Measurements from ENCODE around the gene MRPS7.

The MRPS7 gene

GRCh38 chr17:75241996-75242460 lies 19.7 kb upstream of the MRPS7 start:
- H3K36me3 ChIP-seq (ENCODE audit: insufficient read depth, low read length), result peaks cover 87% of the 10 kb centered on the region; the same call in 1 of the 2 replicates
- H3K4me2 ChIP-seq (ENCODE audit: low read depth, low read length, poor library complexity, severe bottlenecking), result no peak overlapping the region
- no peak overlapping the region for H2AFZ ChIP-seq (ENCODE audit: low read length)
- H3K9me3 ChIP-seq (ENCODE audit: insufficient read depth, low read depth, low read length), result no peaks in the 10 kb centered on the region
- no peaks in the 10 kb centered on the region for H3F3A ChIP-seq (ENCODE audit: low read depth)
- TF ChIP-seq CTCF (conservative IDR thresholded peaks at IDR 0.05; ENCODE audit: low read length) (no peak), EZH2phosphoT487 (IDR thresholded peaks at IDR 0.05; ENCODE audit: borderline replicate concordance) (no peak)
- H3K27me3 ChIP-seq (ENCODE audit: insufficient read depth, low read length, poor library complexity, severe bottlenecking), result no peaks in the 10 kb centered on the region
- no peak overlapping the region for H3K4me3 ChIP-seq (ENCODE audit: low read length, poor library complexity, severe bottlenecking)
- no peaks in the 10 kb centered on the region for H3K4me1 ChIP-seq (ENCODE audit: insufficient read depth, low read length, poor library complexity, severe bottlenecking)
- no peaks in the 10 kb centered on the region for H3K79me2 ChIP-seq (ENCODE audit: insufficient read depth, low read length)
- H3K9me2 ChIP-seq (replicated peaks; ENCODE audit: low read depth, low read length), result no peaks in the 10 kb centered on the region
- no peaks in the 10 kb centered on the region for H4K20me1 ChIP-seq (ENCODE audit: insufficient read depth, low read length, poor library complexity, severe bottlenecking)
- no peak overlapping the region for H3K9ac ChIP-seq (ENCODE audit: low read depth, low read length, poor library complexity, severe bottlenecking)

GRCh38 chr17:75242461-75243042 lies 19.1 kb upstream of the MRPS7 start:
- H3F3A ChIP-seq (ENCODE audit: low read depth), result no peaks in the 10 kb centered on the region
- no peak overlapping the region for H3K4me2 ChIP-seq (ENCODE audit: low read depth, low read length, poor library complexity, severe bottlenecking)
- peaks cover 84% of the 10 kb centered on the region; the same call in 1 of the 2 replicates for H3K36me3 ChIP-seq (ENCODE audit: insufficient read depth, low read length)
- no peaks in the 10 kb centered on the region for H3K79me2 ChIP-seq (ENCODE audit: insufficient read depth, low read length)
- H4K20me1 ChIP-seq (ENCODE audit: insufficient read depth, low read length, poor library complexity, severe bottlenecking), result no peaks in the 10 kb centered on the region
- H2AFZ ChIP-seq (ENCODE audit: low read length), result no peak overlapping the region
- TF ChIP-seq EZH2phosphoT487 (IDR thresholded peaks at IDR 0.05; ENCODE audit: borderline replicate concordance) (no peak), CTCF (conservative IDR thresholded peaks at IDR 0.05; ENCODE audit: low read length) (no peak)
- H3K4me3 ChIP-seq (ENCODE audit: low read length, poor library complexity, severe bottlenecking), result no peak overlapping the region
- H3K9me2 ChIP-seq (replicated peaks; ENCODE audit: low read depth, low read length), result no peaks in the 10 kb centered on the region
- H3K4me1 ChIP-seq (ENCODE audit: insufficient read depth, low read length, poor library complexity, severe bottlenecking), result no peaks in the 10 kb centered on the region
- no peaks in the 10 kb centered on the region for H3K27me3 ChIP-seq (ENCODE audit: insufficient read depth, low read length, poor library complexity, severe bottlenecking)
- H3K9me3 ChIP-seq (ENCODE audit: insufficient read depth, low read depth, low read length), result no peaks in the 10 kb centered on the region
- H3K9ac ChIP-seq (ENCODE audit: low read depth, low read length, poor library complexity, severe bottlenecking), result no peak overlapping the region

GRCh38 chr17:75244133-75244866 lies 17.4 kb upstream of the MRPS7 start:
- no peaks in the 10 kb centered on the region for H3K9me3 ChIP-seq (ENCODE audit: insufficient read depth, low read depth, low read length)
- H3K79me2 ChIP-seq (ENCODE audit: insufficient read depth, low read length), result no peaks in the 10 kb centered on the region
- no peaks in the 10 kb centered on the region for H3F3A ChIP-seq (ENCODE audit: low read depth)
- H3K36me3 ChIP-seq (ENCODE audit: insufficient read depth, low read length), result peaks cover 71% of the 10 kb centered on the region; the same call in 1 of the 2 replicates
- no peak for TF ChIP-seq CTCF (conservative IDR thresholded peaks at IDR 0.05; ENCODE audit: low read length)
- no peak for TF ChIP-seq EZH2phosphoT487 (IDR thresholded peaks at IDR 0.05; ENCODE audit: borderline replicate concordance)
- no peak overlapping the region for H3K4me3 ChIP-seq (ENCODE audit: low read length, poor library complexity, severe bottlenecking)
- H4K20me1 ChIP-seq (ENCODE audit: insufficient read depth, low read length, poor library complexity, severe bottlenecking), result no peaks in the 10 kb centered on the region
- no peaks in the 10 kb centered on the region for H3K9me2 ChIP-seq (replicated peaks; ENCODE audit: low read depth, low read length)
- H3K27me3 ChIP-seq (ENCODE audit: insufficient read depth, low read length, poor library complexity, severe bottlenecking), result no peaks in the 10 kb centered on the region
- no peak overlapping the region for H3K4me2 ChIP-seq (ENCODE audit: low read depth, low read length, poor library complexity, severe bottlenecking)
- H3K4me1 ChIP-seq (ENCODE audit: insufficient read depth, low read length, poor library complexity, severe bottlenecking), result no peaks in the 10 kb centered on the region
- no peak overlapping the region for H2AFZ ChIP-seq (ENCODE audit: low read length)
- no peak overlapping the region for H3K9ac ChIP-seq (ENCODE audit: low read depth, low read length, poor library complexity, severe bottlenecking)
